ENCODE results near the gene RPS15.

The RPS15 gene

DNA sequence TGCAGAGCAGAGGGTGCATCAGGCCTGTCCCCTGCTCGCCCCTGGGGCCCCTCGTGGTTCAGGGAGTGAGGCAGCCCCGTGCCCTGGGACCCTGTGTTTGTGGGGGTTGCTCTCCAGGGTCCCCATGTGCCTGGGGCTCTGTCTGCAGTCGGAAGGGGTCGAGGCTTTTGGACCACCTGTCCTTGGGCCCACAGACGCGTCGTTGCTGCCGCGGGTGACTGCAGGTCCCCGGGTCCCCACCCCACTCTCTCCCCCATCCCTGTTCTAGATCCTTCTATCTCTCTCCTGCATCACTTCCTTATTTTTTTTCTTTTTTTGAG lies 50.0 kb downstream of the RPS15 start:
- DNase-seq: no peak
- intact Hi-C loops (cut with DNase I): no loop called here

DNA sequence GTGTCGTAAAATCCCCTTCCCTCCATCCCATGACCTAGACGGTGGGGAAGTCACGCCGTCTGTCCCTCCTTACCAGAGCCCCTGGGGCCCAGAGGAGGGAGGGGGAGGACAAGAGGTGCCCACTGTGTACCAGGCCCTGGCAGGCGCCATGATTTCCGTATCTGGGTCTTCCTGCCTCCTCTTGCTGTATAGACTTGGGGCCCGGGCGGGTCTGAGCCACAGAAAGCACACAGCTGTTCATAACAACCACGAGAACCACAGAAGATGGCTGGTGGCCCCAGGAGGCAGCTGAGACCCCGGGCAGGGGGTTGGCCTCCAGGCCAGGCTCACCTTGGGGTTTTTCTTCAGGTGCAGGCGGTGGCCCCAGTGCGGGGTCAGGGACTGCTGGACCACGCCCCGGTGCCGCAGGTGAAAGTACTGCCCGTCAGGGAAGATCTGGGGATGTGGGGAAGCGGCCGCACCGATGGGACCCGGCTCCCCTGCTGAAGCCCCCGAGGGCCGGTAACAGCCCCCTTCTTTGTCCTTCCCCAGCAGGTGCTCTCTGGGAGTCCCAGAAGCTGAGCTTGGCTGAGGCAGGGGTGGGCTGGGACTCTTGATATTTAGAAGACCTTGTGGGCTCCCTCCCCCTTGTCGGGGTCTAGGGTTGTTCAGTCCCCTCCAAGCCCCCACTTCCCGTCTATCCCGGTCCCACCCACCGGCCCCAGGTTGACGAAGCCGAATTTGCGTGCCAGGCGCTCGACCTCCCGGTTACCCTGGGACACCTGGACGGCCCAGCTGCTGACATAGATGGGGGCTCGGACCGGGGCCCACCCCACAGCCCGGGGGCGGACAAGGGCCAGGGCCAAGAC lies 51.5 kb downstream of the RPS15 start:
- DNase-seq: no peak
- intact Hi-C loops (cut with DNase I): loop anchor here (2.0 kb wide), 1 partner anchor 19 kb away; no protein-coding TSS in a partner anchor
